ENCODE measurements around the gene PPP2CA.

Gene PPP2CA

DNA sequence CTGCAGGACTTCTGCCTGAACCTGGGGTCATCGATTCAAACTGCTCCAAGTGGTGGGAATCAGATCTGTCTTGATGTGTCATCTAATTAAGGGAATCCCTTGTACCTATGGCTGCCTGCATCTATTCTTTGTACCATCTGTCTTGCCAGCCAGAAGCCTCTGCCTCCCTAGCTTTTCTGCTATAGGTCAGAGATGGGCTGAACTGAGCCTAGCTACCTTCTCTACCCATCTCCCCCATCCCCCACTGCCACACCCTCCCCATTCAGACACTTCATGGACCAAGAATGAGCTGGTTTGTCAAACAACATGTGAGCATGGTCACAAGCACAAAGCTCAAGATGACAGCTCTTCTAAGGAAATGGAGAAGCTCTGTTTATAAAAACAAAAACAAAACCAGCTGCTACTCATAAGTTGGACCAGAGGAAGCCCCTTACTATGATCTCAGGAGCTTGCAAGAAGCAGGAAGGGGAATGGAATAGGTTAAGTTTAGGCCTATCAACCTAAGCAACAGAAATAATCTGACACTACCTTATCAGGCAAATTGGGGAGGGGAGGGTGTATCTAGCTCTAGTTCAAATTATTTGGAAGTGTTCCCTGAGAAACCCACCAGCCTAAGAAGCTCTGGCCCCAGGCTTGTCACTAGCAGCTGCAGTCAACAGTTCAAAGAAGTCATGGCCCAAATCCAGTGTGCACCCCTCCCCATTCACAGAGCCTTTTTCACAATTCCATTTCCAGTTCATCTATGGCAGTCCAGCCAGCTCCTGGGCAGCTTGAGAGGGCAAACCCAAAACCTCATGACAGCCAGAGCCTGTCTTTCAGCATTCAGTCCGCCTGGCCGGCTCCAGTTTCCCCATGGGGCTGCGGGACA, 79.0 kb downstream of the PPP2CA start:
- peaks cover 85% of the 10 kb centered on the region for H3K36me3 ChIP-seq (ENCODE audit: control insufficient read depth, insufficient read depth, low read length)
- H3K9me3 ChIP-seq (ENCODE audit: control insufficient read depth, insufficient read depth, low read length) = no peaks in the 10 kb centered on the region
- no peaks in the 10 kb centered on the region for H3K4me1 ChIP-seq (ENCODE audit: control insufficient read depth, insufficient read depth, low read length)
- no peaks in the 10 kb centered on the region for H3K27me3 ChIP-seq (ENCODE audit: control insufficient read depth, insufficient read depth, low read length)
- no peak overlapping the region for H3K4me3 ChIP-seq (ENCODE audit: low read depth, low read length)
- no peak overlapping the region for H3K27ac ChIP-seq (ENCODE audit: low read depth, low read length)
- no peak overlapping the region for H3K9ac ChIP-seq (ENCODE audit: low read depth, low read length)

DNA sequence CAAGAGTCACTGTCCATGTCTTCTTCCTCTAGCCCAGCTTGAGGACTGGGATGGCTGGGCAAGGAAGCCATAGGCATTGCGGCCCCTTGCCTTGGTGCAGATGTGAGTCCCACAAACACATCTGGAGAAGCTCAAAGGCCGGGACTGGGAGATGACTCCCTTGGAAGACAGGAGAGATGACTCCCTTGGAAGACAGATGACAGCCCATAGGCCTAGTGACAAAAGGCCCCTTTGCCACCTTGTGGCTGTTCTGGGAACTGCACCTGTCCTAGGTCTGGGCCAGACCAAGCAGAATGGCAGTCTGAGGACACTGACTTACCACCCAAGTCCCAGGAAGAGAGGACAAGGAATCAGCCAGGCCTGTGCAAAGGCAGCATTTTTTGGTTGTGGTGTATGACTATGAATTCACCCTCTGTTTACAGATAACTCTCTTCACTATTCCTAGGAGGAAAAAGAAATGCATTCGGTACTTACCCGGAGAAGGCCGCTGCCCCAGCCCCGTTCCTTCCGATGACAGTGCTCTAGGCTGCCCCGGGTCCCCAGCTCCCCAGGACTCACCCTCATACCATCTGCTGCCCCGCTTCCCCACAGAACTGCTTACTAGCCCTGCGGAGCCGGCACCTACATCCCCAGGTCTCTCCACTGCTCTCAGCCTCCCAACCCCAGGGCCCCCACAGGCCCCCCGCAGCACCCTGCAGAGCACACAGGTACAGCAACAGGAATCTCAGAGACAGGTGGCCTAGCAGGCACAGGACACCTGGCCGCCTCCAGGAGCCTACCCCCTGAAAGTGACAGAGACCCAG, 79.9 kb downstream of the PPP2CA start:
- Histone ChIP-seq H3K9me3 (ENCODE audit: control insufficient read depth, insufficient read depth, low read length) (no peaks in the 10 kb centered on the region), H3K4me1 (ENCODE audit: control insufficient read depth, insufficient read depth, low read length) (no peaks in the 10 kb centered on the region), H3K27ac (ENCODE audit: low read depth, low read length) (no peak overlapping the region), H3K4me3 (ENCODE audit: low read depth, low read length) (no peak overlapping the region), H3K36me3 (ENCODE audit: control insufficient read depth, insufficient read depth, low read length) (peaks cover 84% of the 10 kb centered on the region), H3K27me3 (ENCODE audit: control insufficient read depth, insufficient read depth, low read length) (no peaks in the 10 kb centered on the region), H3K9ac (ENCODE audit: low read depth, low read length) (no peak overlapping the region)

DNA sequence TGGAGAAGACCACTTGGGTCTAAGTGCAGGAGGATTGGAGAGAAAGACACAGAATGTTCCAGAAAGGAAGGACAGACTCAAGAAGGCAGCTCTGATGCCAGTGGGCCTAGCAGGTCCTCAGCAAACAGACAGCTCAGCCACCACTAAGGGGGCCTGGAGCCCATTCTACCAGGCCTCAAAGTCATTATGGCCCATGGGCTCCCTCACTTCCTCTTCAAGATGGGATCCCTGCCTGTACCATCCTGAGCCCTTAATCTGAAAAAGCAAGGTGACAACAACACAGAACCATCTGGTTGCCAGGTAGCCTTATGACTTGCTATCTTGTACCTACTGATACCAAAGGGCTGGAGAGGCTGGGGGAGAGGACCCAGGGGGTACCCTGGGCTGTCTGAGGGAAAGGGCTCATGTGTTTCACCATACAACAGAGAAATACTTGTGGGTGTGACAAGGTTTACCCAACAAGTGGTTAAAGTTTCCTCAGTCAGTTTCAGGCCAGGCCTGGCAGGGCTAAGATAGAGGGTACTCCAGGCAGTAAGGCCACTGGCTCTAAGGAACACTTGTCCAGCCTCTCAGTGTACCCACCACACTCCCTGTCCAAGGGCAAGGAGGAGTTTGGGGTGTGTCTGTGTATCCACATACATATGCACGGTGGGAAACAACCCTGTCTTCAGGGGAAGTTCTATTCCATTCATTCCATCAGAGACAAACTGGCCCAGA, 80.7 kb downstream of the PPP2CA start:
- Histone ChIP-seq H3K9ac (ENCODE audit: low read depth, low read length) (no peak overlapping the region), H3K27me3 (ENCODE audit: control insufficient read depth, insufficient read depth, low read length) (no peaks in the 10 kb centered on the region), H3K27ac (ENCODE audit: low read depth, low read length) (no peak overlapping the region), H3K4me3 (ENCODE audit: low read depth, low read length) (no peak overlapping the region), H3K4me1 (ENCODE audit: control insufficient read depth, insufficient read depth, low read length) (peaks cover 2% of the 10 kb centered on the region; the same call in 1 of the 2 replicates), H3K36me3 (ENCODE audit: control insufficient read depth, insufficient read depth, low read length) (peaks cover 80% of the 10 kb centered on the region), H3K9me3 (ENCODE audit: control insufficient read depth, insufficient read depth, low read length) (no peaks in the 10 kb centered on the region)

Measured in HUES48 (cell line).